Urothelium cell line (cell line): Measurements from ENCODE around the gene MTPN.

ENCODE experiments used
- DNase-seq: peaks from one replicate; pipeline ENCODE4 v3.0.0; 2011; ENCODE audit warnings: low spot score, mixed read lengths
- FAIRE-seq: peaks from 2 replicates; lab custom pipeline; 2011; peaks lifted over from hg19 to GRCh38; lab: Jason Lieb, UNC

MTPN gene

DNA sequence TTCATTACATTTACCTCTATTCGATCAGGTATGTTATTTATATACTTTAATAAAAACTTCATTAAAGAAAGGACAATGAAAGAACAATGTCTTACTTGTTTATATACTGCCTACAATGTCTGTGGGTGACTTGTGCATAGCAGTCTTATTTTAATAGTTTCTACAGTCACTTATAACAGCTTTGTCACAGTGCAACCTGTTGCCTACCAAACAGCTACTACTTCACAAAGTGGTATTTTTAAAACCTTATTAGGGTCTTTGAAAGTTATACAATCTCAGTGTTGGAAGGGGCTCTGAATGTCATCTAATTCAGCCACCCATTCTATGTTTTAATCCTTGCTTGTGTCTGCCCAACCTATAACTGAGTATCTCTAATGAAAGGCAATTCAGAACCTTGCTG lies 19.0 kb downstream of the MTPN start:
- FAIRE-seq (no peak), DNase-seq (no peak)

DNA sequence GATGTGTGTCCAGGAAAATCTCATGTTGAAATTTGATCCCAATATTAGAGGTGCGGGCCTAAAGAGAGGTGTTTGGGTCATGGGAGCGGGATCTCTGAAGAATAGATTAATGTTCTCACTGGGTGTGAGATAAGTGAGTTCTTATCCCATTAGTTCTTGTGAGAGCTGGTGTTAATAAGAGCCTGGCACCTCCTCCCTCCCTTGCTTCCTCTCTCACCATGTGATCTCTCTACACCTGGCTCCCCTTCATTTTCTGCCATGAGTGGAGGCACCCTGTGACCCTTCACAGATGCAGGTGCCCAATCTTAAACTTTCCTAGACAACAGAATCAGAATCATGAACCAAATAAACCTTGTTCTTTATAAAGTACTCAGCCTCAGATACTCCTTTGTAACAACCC lies 19.5 kb downstream of the MTPN start:
- DNase-seq (no peak), FAIRE-seq (no peak)

DNA sequence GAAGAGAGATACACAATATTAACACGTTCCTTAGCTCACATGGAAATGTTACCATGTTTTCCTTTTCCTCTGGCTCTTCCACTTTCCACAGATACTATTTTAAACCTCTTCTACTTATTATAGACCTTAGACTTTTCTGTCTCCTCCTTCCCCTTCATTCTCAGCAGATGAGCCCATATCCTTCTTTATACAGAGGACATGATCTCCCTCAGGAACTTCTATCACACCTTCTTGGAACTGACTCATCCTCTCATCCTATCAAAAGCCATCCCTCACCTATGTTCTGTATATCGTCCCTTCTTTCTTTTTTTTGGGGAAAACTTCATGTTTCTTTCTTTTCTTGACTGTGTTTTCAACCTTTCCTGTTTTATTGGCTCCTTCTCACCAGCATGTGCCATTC lies 20.8 kb downstream of the MTPN start:
- DNase-seq (no peak), FAIRE-seq (no peak)

DNA sequence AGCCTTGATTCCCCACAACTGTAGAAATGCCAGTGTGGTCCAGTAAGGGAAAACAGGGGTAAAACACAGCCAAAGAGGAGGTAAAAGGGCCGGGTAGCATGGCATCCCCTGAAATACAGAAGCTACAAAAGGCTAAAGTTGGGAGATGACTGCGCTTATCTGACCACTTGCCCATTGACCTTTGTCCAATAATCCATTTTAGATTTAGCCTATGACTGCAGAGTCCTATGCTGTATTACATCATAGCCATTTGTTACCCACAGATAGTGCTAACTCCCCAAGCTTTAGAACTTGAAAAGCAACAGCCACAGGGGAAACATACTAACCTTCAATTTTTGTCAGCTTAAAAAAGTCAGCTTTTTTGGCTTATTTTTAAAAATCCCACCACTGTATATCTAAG lies 26.2 kb downstream of the MTPN start:
- DNase-seq: no peak
- FAIRE-seq: no peak

DNA sequence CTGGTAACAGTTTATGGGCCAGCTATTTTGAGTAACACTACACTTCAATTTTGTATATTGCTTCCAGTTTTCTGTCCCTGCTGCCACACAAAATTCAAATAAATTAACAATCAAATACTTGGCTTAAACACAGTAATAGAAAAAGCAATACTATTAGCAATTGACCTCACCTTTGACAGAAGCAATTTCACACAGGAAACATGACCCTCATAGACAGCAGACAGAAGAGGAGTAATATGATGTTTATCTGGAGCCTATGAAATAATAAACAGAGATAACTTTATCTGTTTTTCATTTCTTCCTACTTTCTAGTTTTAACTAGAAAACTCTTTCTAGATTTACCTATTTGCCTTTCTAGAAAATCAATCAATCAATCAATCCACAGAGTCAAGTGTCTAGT lies 26.7 kb downstream of the MTPN start:
- FAIRE-seq (no peak), DNase-seq (no peak)

DNA sequence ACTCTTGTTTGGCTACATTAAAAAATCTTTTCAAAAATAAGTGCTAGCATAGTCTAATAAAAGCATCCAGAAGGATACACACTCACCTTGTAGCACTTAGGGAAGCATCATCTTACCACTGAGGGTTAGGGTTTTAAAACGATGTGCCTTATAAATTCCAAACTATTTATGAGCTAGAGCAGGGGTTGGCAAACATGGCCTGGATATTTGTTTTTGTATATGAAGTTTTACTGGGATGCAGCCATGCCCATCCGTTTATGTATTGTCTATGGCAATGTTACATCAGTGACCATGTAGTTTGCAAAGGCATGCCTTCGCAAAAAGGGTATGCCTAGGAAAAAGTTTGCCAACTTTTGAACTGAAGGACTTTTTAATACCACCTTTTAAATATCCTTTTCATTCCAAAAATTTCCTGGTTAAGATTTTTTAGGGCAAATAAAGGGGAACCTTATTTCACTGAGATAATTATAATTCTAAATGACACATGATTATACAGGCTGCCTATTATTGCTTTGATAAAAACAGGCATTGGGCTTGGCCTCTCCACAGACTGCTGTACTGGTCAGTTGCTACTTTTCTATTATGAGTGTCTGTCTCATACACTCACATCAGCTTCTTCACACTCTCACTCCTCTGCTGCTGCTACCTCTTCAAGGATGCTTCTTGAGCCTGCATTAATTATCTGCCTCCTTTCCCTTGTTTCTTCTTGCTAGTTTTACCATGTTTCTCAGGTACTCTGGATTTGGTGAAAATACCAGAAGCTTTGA lies 30.7 kb downstream of the MTPN start:
- FAIRE-seq (no peak), DNase-seq (no peak)

DNA sequence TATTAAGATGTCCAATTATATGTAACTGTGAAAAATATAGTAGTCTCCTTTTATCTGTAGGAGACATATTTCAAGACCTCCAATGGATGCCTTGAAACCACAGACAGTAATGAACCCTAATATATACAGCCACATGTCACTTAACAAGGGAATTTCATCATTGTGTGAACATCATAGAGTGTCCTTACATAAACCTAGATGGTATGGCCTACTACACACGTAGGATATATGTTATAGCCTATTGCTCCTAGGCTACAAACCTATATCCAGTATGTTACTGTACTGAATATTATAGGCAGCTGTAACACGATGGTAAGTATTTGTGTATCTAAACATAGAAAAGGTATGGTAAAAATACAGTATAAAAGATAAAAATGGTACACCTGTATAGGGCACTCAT lies 32.4 kb downstream of the MTPN start:
- FAIRE-seq (no peak), DNase-seq (no peak)

DNA sequence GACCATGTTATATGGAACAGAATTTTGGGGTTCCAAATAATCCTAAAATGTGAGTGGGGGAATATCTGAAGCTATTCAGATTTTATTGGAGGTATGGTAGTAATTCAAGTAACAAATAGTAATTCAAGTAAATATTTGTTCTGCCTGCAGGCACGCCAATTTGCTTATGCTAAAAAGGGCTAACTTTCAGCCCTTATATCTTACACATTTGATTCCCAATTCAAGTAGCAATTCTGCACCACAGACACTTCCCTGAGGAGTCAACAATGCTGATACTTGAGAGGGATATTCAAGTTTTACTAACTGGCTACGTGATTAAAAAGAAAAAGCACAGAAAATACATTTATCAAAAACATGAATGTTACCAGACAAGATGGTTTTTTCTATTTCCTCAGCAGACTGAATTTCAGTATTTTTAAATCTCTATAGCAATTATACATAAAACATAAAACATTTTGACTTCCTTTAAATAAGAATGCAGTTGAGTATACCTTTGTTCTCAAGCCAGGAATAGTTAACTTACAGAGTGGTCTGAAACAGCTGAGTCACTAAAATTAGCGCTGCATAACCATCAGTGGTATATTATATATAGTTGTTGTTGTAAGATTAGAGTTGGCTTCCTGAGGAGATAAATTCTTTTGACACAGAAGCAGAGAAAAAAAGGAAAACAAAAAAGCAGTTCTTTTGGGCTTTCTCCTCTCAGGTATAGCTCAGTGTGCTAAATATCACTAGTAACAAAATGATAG lies 33.9 kb downstream of the MTPN start:
- FAIRE-seq: no peak
- no peak for DNase-seq

DNA sequence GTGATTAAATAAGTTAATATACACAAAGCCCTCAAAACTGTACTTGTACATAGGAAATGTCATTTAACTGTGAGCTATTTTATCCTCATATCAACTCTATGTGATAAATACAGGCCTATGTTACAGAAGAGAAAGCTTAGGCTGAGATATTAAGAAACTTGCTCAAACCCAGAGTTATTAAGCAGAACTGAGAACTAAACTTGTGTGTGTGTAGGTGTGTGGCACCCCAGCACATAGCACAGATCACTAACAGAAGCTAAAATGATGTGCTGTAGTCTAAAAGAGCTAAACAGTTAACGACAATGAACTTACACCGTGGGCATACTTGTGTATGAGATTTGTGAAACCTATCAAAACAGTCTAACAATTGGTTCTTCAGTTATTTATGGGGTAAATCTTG lies 34.5 kb downstream of the MTPN start:
- FAIRE-seq (no peak), DNase-seq (no peak)

DNA sequence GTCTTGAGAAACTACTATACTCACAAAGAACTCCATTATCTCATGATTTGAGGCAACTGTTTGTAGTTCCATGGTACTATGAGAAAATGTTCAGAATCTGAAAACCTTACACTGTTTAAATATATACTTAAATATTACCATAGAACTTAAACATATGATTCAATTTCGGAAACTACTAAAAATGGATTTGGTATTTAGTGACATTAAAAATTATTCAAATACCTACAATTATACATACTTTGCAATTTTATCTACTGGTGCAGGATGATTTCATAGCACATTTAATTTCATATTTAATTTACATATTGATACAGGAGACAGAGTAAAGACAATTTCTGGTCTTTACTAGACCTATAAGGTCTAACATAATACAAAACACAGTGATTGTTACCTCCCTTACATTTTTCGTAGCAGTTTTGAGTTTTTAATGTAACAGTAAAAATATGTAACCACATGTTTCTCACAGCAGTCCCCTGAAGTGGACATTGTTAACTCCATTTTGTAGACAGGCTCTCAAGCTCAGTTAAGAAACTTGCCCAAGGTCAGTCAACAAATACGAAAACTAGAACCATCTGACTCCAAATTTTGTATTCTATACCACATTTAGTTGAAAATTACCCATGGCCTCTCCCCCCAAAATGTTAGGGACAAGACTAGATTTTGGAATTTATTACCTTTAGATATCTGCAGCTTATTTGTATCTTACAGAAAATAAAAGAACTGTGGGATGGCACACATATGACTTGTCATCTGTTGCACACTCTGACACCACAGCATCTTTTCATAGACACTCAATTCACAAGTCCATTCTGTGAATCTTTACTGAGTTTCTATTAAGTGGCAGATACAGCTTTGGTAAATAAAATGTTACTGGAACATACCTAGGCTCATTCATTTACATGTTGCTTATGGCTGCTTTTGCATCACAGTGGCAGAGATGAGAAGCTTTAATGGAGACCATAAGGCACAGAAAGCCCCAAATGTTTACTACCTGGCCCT lies 36.8 kb downstream of the MTPN start:
- FAIRE-seq (no peak), DNase-seq (no peak)

DNA sequence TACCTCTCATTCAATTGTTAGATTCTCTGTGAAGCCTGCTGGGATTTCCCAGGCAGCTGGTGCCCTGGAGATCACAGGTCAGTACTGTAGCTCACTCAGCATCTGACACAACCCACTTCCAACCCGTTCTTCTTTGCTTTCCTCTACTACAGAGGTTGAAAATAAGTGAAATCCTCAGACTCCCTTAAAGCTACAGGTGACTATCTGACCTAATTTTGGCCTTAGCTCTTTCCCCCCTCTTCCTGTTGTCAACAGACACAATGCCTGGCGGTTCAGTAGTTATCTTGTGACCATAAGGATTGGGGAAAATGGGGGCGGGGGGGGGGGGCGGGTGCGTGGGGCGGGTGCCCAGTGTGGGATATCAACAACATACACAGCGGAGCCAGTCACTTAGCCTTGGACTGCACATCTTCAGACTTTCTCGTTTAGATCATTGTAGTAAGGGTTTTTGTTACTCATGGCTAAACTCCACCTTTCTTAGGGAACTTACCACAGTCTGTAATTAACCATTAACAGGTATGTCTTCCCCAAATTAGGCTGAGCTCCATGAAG lies 37.8 kb downstream of the MTPN start:
- DNase-seq (no peak), FAIRE-seq (no peak)

DNA sequence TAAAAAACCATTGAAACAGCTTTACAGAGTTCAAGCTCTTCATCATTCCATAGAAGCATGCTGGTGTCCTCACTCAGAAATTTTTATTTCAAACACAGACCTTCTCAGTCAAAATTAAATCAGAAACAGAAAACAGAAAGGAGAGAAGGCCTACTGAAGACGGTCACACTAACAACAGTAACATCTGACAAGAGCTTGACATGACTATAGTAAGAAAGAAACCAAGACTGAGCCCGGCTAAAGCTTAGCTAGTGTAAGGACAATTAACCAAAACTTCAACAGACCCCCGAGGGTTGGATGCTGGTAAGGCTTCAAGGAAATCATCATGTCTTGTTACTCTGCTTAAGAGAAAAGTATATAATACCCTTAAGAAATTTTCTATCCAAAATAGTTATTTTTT lies 38.6 kb downstream of the MTPN start:
- DNase-seq: no peak
- no peak for FAIRE-seq

DNA sequence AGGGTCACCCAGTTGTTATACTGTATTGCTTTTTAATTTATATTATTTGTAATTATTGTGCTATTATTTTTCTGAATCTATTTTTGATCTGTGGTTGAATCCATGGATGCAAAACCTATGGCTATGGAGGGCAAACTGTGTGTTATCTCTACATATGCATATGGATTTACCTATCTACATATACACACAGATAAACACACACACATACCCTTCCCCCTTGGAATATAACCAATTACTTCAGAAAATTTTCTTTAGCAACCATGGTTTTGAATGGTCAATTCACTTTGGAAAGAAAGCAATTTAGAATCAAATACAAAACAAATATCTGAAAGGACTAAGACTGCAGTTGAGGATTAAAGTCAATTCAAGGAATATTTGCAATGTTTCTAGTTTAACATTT lies 39.1 kb downstream of the MTPN start:
- FAIRE-seq (no peak), DNase-seq (no peak)

DNA sequence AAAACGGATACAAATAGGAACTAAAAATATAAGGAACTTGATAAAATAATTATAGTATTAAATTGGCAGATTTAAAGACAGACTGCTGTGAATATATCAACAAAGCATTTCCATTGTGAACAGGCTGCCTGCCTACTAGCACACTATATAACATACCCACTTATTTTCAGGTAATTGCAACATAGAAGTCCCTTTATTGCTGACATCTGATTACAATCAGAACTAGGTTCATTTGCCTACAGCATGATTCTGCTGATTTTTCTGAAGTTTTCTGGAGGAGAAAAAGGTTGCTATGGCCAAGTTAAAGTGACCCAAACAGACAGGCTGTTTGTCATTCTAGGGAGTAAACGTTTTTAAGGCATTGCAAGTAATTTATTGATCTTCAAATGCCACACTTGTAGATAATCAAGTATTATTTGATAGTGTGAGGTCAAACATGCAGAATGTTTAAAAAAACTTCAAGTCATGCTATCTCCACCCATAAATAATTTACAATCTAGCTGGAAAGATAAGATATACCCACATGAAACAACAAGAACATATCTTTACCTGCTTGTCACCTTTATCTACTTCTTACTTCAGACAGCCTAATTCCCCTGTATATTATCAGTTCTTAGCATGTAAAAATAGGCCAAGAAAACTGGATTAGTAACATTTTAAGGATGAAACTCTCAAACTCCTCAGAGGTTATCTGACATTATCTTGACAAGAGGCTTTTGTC lies 40.5 kb downstream of the MTPN start:
- no peak for DNase-seq
- FAIRE-seq: no peak

DNA sequence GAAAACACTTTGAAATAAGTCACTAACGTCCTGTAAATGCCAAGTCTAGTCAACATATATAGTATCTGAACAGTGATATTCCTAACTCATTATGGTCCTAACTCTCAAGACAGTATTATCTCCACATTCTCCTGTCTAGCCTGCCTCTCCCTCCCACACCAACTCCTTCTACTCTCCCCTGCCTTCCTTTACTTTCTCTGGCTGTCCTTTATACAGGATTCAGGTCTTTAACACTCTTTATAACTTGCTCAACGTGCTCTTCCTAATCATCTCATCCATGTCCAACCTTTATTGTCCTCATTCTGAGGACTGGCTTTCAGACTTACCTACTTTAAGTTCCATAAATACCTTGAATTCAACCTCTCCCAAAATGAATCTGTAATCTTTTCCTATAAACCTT lies 42.5 kb downstream of the MTPN start:
- FAIRE-seq (no peak), DNase-seq (no peak)

DNA sequence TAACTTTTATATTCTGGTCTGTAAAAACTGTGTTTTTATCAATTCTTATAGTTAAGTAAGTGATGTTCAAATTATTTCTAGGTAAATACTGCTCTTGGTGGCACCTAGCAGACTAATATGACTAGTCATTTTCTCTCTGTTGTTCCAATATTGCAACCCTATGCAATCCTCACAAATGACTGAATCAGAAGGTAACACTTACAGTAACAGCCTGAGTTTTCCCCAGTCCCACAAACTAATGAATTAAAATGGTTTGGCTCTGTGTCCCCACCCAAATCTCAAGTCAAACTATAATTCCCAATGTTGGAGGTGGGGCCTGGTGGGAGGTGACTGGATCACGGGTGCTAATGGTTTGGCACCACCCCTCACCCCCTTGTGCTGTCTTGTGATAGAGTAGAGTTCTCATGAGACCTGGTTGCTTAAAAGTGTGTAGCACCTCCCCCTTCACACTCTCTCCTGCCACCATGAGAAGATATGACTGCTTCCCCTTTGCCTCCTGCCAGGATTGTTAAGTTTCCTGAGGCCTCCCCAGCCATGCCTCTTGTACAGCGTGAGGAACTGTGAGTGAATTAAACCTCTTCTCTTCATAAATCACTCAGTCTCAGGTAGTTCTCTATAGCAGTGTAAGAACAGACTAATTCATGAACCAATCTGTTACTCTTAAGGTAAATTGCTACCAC lies 43.5 kb downstream of the MTPN start:
- DNase-seq (no peak), FAIRE-seq (no peak)

DNA sequence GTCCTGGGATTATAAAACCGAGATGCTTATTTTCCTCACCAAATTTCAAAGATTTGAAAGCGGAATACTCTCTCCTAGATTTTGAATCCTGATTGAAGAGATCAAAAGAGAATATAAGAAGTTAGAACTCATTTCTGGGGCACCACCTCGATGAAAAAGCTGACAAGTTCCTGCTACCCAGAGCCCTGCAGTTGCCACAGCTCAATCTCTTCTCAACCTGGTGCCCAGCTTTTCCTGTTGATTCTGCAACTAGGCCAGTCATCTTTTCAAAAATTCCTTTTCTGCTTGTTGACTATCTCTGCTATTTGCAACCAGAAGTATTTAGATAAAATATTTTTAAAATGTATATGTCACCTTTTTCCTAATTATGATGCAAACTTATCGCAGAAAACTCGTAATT lies 45.0 kb downstream of the MTPN start:
- no peak for FAIRE-seq
- DNase-seq: no peak

DNA sequence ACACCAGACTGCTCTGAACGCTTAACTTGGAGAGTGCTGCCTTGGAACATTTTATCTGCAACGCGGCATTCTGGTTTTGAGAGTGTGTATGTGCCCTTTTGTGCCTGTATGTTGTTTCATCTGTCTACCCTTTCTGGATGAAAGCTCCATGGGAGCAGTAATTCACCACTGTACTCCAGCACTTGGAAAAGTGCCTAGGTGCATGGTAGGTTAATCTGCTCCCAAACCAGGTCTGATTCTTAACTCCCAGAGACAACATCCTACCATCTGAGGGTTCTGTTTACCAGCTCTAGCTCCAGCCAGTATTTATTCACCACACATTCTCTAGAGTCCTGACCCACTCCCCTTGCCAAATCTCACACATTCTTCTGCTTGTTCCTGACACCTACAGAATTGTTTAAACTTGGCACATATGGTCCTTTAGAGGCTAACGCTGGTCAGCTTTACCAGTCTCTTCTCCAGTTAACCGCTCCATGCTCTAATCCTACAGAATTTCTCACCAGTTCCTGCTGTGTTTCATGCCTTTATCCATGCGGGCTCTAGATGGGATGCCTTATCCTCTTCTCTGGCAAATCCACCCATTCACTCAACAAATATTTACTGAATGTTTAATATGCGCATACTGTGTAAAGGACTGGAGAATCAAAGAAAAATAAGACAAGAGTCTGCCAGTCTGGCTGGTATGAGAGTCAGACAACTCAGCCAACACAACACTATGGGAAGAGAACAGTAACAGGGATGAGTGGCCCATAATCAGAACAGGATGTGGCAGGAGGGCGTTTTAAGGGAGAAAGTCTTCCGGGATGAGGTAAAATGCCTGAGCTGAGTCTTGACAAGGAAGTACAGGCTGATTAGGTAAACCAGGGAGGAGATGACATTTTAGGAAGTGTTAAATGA lies 46.3 kb downstream of the MTPN start:
- no peak for FAIRE-seq
- DNase-seq: no peak

DNA sequence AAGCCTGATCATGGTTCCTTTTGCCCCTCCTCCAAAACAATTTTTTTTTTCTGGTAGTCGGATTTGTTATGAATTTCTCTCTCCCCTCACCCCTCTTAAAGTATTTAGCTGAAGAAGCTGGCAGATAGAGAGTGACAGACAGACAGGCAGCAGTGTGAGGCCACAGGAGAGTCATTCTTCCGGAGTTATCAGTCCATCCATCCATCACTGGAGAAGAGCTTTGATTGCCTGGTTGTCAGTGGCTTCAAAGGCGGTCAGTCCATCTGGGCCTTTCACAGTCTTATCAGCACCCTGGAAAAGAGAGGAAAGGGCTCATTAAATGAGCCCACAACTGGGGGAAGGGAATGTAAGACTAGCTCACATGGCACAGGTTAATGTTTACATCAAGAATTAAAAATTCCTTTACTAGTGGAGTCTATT lies 47.4 kb downstream of the MTPN start:
- DNase-seq: no peak
- FAIRE-seq: no peak
